Stimulated activated CD4-positive, alpha-beta T cell treated with anti-CD3 and anti-CD28 coated beads, Interleukin-12 subunit alpha, Interleukin-12 subunit beta, amount 100 ng/mL, for 24 hours (primary cell): ENCODE results near the gene RPL38.

Source experiments
- DNase-seq, 2 experiments: peaks; one replicate each; pipeline ENCODE4 v3.0.0-alpha.2; 2020; ENCODE audit warnings: low read depth in 2 of 2

The RPL38 gene

DNA sequence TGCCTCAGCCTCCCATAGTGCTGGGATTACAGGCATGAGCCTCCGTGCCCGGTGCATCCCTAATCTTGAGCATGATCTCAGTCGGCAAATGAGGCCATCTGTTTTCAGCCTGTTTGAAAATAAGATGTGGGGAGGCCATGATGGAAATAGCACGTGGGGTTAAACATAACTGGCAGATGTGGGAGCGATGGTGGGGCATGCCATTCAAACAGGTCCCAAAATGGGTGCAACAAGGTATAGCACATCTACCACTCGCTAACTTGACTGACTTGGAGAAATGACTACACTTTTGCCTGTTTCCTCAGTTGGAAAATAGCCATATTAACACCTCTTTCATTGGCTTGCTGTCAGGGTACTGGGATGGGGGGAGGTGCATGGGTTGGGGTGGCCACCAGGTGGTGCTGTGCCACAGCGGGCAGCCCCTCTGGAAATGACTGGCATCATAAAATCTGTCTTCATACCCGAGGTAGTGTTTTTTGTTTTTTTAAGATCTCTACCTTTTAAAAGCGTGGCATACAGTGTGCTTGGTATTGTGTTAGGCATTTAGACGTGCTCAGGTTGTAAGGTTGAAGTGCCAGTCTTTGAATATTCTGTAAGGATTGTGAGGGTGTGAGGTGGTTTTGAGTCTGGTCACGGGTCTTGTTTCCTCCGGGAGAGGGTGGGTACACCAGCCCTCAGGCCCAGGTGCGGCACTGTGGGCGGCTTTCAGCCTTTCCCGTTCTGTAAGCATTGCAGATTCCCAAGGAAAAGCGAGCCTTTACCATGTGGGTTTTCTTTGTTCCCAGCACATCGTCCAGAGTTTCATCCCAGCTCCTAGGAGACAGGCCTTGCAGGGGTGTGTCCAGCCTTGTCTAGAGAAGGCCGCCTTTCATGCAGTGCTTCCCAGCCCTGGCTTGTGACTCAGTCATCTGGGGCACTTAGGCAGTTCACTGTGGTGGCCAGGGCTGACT is 7.0 kb downstream of the RPL38 start:
- DNase-seq: peak; percentile 60 to 63

DNA sequence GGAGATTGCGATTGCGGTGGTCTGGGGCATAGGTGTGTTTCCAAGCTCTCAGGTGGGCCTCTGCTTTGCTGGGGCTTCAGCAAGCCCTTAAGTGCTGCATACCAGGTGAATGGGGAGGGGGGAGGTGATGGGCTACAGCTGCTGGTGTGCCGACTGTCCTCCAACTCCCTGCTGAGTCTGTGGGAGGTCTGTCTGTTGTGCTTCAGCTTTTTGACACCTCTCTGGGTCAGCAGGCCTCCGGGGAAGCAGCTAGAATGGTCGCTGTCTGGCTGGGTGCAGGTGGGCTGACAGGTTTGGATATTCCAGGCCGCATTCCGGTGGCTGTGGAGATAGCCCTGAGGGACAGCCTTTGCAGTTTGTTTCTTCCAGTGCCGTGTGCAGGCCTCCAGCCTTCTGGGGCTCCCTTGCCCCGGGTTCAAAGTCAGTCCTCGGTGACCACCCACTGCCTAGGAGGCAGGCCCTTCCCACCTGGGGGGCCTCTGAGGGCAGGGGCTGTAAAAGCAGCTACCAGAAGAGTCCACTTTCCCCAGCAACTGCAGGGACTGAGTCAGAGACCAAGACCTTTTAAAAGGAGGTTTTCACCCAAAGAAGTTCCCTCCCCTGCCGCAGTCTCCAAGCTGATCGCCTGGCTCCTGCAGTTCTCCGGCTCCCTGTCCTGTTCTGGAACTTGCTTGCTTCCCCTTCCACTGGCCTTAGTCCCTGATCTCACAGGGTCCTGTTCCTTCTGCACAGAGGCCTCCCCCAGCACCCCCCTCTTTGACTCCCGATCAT is 7.8 kb downstream of the RPL38 start:
- peak in 1 of 2 experiments; percentile 26 for DNase-seq

DNA sequence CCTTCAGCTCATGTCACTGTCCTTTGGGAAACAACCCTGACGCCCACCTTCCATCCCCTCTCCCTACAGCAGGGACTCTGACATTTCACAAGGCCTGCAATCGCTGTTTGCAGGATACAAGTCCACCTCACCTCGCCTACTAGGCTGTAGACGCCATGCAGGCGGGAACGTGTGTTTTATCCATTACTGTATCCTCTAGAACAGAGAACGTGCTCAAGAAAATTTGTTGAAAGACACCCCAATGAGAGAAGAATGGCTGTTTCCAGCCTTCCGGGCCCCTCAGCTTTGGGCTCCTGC is 8.4 kb downstream of the RPL38 start:
- DNase-seq: no peak

DNA sequence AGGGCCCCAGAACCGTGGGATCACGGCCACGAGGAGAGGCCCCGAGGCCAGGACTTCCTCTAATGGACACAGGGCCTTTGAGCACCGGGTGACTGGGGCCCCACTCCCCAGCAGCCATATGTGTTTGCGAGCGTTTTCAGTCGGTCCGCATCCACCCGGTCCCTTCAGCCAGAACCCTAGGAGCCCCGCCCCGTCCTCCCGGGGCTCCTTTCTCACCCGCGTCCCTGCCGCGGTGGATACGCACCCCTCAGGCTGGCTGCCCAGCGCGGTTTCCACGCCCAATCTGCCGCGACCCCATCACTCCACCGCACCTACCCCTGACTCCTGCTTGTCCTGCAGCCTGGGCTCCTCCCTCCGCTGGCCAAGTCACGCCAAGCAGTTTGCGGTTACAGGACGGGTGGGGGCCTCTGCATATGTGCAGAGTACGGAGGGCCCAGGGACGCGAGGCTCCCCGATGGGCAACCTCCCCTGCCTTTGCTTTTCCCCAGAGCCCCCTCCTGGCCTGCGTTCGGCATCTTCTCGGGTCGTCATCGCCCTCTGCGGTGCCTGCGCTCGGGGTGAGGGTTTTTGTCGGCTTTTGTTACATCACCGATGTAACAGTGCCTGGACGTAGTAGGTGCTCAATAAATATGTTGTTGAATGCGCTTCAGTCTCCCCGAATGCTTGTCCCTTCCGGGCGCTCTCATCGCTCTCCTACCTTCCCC is 8.9 kb downstream of the RPL38 start:
- DNase-seq: peak in 1 of 2 experiments; percentile 26

DNA sequence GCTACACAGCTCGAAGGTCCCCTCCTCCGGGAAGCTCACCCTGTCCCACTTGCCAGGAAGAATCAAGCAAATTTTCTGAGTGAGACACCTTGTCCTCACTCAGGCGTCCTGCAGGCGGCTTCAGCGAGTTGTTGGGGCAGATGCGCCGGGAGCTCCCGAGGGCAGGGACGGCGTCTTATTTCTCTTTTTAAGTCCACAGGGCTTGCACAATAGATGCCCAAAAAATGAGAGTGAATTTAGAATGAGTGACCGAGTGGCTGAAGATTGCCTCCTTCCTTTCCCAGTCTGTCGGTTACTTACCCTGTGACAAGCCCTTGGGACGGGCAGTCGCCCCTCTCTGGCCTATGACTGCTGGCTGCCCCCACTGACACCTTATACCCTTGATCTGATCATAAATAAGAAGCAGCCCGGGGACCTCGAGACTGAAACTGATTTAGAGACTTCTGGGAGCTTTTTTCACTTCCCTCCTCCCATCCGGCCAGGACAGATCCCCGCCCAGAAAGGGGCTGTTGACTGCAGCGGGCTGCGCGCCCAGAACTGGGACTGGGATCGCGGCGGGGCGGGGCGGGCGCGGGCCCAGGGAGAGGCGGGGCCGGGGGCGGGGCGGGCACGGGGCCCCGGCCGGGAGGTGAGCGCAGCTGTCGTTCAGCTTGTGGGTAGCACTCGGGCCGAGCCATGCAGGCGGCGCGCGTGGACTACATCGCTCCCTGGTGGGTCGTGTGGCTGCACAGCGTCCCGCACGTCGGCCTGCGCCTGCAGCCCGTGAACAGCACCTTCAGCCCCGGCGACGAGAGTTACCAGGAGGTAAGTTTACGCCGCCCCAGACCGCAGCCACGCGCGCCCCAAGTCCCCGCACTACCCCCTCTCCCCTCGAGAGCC is 9.7 kb downstream of the RPL38 start, which contains the start of gene TTYH2:
TSS of gene TTYH2 (plus strand) at position 659 of the 879 bp plus-strand sequence. CDS start at position 676, 17 bp downstream.
- peak; percentile 53 to 71 for DNase-seq

DNA sequence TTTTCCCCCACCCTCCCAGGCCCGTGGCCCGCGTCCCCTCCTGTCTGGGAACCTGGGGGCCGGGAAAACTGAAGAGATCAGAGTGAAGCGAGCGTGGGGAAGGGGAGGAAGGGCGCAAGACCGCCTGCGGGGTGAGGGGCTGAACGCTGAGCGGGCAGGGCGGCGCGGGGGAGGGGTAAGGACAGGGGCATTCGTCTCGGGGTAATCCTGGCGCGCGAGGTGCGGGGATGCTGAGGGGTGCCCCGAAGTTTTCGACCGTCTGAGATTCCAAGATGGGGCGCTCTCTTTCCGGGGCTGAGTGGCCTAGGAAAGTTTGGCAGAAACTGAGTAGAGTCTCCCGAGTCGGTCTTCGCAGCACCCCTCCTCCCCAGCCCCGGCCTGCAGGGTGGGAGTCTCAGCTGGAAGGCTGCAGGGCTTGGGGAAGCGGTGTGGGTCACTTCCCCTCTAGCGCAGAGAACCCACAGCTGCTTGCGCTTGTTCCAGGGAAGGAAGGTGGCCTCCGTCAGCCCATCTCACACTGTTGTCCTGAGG is 10.4 kb downstream of the RPL38 start:
- no peak for DNase-seq

DNA sequence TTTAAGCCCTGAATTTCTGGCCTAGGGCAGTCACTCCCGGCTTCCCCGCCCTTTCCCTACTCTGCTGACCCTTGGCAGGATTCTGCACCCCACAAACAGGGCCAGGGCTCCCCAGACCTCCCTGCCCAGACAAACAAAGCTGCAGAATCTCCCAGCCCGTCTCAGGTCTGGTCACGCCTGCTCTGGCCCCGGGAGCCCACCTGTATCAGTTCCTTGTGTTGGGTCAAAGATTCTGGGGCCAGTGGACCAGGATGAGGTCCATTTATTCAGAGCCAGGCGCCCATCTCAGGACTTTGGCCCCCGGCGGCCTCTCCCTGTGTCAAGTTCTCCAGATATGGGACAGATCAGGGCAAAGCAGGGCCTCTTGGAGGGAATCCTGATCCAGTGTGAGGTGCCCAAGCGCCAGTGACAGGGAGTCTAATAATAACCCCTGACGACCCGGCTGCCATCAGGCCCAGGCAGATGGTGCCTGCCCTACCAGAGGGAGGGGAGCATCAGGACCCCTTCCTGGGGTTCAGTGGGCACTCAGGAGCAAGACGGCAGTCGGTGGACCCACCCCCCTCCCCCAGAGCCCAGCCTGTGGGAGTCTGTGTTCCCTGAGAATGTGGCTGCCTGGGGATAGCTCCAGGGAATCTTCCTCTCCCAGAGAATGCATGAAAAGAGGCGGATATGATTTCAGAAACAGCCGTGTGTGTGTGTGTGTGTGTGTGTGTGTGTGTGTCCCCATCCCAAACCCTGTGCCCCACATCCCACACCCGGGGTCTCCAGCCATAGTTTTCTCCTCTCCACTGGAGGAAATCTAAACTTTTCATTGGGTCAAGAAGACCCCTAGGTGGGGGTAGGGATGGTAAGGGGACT is 11.2 kb downstream of the RPL38 start:
- no peak for DNase-seq

DNA sequence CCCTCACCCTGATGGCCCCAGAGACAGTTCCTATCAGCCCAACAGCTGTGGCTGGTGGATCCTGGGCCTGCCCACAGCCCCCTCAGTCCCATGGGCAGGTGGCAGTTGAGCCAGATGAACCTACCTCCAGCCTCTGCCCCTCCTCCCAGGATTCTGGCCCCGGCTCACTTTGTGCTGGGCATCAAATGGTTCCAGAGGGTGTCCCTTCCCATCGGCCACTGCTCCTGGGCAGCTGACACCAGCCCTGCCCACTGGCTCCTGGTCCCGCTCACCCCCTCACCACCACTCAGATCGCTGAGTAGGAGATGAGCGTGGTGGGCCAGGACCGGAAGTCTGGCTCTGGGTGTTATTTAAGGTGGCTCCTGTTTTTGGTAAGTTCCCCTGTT is 11.9 kb downstream of the RPL38 start:
- DNase-seq: no peak

DNA sequence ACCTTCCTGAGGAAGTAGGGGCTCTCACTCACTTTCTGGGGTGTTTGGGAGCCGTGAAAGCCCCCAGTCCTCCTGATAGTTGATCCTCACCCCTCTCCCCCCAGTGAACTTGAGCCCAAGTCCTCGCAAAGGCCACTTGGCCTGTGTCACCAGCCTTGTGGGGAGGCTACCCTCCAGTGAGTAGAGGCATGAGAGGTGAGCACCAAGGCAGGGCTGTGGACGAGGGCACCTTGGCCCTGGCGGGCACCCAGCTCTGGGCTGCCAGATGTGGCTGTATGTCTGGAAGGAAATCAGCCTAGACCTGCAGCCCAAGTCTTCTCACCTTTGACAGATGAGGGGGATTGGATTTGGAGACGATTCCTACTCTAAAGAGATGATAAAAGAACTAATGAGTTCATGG is 13.0 kb downstream of the RPL38 start:
- DNase-seq: no peak

DNA sequence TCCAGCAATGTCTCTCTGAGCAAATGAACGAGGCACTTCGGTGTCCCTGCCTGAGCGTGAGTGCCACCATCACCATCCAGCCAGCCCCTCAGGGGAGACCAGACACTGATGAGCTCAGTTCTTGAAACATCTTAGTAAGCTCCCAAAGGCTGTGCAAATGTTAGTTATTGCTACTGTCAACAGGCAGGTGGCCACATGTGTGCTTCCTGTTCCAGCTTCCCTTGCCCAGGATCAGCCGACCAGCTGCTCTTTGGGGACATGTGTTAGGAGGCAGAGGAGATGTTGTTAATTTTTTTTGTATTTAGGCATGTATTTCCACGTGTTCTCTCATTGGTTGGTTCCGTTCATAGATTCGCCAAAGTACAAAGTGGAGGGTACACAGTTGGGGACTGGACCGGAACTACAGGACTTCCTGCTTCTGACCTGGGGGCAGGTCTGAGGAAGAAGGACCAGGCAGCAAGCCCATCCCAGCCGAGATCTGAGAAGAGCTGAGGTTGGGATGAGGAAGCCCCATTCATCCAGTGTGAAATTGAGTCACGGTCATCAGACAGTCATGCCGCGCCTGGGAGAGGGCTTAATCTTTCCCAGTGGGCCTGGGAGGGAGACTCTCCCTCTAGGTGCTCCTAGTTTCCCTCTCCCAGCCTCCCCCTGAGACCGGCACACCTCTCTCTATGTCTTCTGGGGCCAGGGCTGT is 13.7 kb downstream of the RPL38 start:
- no peak for DNase-seq

DNA sequence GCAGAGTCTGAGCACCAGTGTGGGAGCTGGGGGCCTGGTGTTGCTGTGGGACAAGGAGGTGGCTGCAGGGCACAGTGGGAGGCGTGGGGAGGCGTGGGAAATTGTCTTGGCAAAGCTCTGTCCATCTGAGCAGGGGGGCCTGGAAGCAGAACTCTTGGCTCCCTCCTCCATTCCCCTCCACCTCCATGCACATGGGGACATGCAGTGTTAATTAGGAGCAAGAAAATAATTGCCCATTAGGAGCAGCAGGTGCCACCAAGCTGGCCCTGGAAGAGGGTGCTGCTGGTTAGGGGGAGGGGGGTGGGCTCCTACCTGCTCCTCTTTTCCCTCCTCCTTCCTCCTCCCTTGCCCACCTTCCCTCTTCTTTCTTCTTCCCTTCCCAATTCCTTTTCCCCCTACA is 14.4 kb downstream of the RPL38 start:
- no peak for DNase-seq

DNA sequence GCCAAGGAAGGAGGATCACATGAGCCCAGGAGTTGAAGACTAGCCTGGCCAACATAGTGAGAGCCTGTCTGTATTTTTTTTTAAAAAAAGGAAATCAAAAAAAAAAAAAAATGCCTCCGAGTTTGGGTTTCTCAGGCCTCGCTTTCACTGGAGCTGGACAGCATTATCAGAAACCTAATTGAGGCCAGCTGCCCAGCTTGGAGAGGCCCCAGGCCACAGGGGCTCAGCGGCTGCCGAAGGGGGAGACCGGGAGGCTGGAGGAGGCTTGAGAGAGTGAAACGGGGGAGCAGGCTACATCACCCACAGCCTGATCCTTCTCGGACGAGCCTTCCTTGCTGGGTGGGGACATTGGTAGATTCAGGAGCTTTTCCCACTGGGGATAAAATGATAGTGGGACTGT is 15.0 kb downstream of the RPL38 start:
- DNase-seq: no peak

DNA sequence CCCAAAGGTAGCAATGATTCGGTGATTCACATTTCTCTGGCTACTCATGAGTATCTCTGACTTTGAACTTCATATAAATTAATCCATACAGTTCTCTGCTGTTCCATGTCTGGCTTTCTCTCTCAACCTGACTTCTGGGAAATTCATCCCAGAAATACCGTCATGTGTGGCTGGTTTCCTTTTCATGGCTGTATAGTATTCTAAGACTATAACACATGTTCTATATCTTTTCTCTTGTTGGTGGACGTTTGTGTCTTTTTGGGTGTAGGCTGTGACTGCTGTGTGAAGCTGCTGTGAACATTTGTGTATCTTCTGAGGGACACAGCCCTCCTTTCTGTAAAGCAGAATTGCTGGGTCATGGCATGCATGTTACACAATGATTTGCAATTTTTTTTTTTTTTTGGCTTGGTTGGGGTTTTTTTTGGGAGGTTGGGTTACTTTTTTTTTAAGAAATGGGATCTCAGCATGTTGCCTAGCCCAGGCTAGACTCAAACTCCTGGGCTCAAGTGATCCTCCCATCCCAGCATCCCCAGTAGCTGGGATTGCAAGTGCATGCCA is 16.2 kb downstream of the RPL38 start:
- DNase-seq: no peak

DNA sequence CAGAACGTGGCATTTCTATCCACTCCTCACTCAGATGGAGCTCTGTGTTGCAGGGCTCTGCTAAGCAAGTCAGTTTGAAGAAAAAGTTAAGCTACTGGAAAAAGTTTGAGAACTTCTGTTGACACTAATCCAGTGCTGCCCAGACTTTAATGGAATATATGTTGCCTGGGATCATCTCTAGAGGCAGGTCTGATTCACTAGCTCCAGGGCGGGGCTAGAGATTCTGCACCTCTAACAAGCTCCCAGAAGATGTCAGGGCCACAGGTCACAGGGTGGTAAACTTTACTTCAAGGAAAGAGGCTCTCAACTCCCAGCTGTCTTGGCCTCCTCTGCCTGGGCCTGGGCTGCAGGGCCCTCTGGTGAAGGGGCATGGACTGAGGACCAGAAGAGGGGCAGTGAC is 16.7 kb downstream of the RPL38 start:
- no peak for DNase-seq

DNA sequence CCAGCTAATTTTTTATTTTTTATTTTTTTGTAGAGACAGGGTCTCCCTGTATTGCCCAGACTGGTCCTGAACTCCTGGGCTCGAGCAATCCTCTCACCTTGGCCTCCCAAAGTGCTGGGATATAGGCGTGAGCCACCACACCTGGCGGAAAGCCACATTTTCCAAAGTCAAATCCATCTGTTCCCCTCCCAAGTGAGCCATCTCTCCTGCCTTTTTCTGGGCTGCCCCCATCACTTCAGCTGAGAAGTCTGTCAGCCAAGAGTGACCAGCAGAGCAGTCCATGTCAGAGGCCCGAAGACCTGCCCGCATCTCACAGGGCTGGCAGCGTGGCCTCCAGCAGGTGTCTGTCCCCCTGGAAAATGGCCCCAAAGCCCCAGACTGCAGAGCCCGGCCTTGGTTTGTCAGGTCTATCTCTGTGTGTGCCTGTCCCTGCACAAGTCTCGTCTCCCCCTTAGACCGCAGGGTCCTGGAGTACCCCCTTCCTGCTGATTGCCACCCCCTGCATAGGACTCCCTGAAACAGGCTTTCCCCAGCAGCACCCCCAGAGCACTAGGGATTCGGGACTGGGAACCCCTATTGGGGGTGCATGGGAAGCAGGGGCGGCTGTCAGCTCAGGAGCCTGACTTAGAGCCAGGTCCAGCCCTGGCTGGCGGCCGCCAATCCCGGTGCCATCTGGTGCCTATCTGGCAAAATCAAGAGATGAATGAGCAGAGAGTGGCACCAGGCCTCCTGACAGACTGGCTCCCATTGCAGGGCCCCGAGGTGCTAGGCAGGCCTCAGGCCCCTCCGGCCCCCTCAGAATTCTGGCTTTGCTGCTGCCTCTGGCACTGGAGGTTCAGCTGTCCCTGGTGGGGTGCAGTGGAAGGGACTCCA is 17.7 kb downstream of the RPL38 start:
- DNase-seq: no peak

DNA sequence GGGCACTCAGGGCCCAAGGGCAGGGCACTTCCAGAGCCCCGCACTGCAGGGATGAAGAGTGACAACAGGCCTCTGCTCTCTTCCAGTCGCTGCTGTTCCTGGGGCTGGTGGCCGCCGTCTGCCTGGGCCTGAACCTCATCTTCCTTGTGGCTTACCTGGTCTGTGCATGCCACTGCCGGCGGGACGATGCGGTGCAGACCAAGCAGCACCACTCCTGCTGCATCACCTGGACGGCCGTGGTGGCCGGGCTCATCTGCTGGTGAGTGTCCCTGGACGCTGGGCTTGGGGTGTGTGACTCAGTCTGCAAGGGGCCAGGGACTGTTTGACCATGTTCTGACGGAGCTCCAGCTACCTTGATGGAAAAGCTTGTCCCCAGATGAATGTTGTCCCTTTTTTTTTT is 18.9 kb downstream of the RPL38 start:
- DNase-seq: no peak

DNA sequence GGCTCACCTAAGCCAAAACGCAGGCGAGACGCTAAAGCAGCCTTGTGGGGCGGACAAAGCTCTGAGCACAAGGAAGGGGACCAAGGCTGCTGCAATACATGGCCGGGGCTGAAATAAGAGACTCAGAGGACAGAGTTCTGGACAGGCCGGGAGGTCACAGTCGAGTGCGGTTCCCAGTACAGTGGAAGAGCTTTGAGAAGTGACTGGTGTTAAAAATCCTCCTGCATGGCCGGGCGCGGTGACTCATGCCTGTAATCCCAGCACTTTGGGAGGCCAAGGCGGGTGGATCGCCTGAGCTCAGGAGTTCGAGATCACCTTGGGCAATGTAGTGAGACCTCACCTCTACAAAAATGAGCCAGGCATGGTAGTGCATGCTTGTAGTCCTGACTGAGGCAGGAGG is 20.4 kb downstream of the RPL38 start:
- no peak for DNase-seq
